WTC11 (cell line): ENCODE results near the gene DNAH17. TPM values are rescaled to one million over a fixed set of nuclear protein-coding genes. Genes with fewer than 3 reads are reported as not detected.
A peak's percentile ranks its signal among the peaks of the same experiment; 100 is the strongest.

Experiments
- ATAC-seq: fragments of 200-7000 bp; cut with Tn5 transposase; 2 replicates; pipeline ENCODE4 v1.10.0; 2021; ENCODE audit warnings: mild to moderate bottlenecking, moderate library complexity
- CTCF ChIA-PET: fragments of 300-600 bp; sonication (Branson Sonifier 250); formaldehyde crosslinking; loops from one replicate; lab custom pipeline; 2021; ENCODE audit warnings: antibody characterized with exemption; lab: Charles Lee
- POLR2A ChIA-PET: fragments of 350-600 bp; sonication (Branson Sonifier 250); formaldehyde crosslinking; loops from one replicate; lab custom pipeline; 2021; ENCODE audit warnings: antibody characterized with exemption; lab: Charles Lee
- DNase-seq: peaks from one replicate; pipeline ENCODE4 v3.0.0; 2021; ENCODE audit warnings: low spot score
- H3K27ac Mint-ChIP-seq: 2 replicates; pipeline ENCODE4 v1.8.0; 2021; ENCODE audit warnings: mixed read lengths
- H3K27me3 Mint-ChIP-seq: 2 replicates; pipeline ENCODE4 v1.8.0; 2021; ENCODE audit warnings: low read depth, mild to moderate bottlenecking, moderate library complexity, mixed read lengths
- H3K36me3 Mint-ChIP-seq: 2 replicates; pipeline ENCODE4 v1.8.0; 2021; ENCODE audit warnings: mixed read lengths
- H3K4me1 Mint-ChIP-seq: 2 replicates; pipeline ENCODE4 v1.8.0; 2022; ENCODE audit warnings: mixed read lengths
- H3K4me3 Mint-ChIP-seq: 2 replicates; pipeline ENCODE4 v1.8.0; 2021; ENCODE audit warnings: mild to moderate bottlenecking, moderate library complexity, mixed read lengths
- H3K9me3 Mint-ChIP-seq: 2 replicates; pipeline ENCODE4 v1.8.0; 2021; ENCODE audit warnings: mixed read lengths
- AR ChIP-seq: fragments of 250-450 bp; sonication (Bioruptor Pico); IDR thresholded peaks from 2 replicates; pipeline ENCODE4 v1.9.0; 2021; ENCODE audit warnings: mild to moderate bottlenecking
- ERG ChIP-seq: fragments of 250-450 bp; sonication (Bioruptor Pico); IDR thresholded peaks from 2 replicates; pipeline ENCODE4 v1.8.0; 2021; ENCODE audit warnings: mild to moderate bottlenecking
- GTF2I ChIP-seq: fragments of 250-450 bp; sonication (Bioruptor Pico); conservative IDR thresholded peaks from 2 replicates; pipeline ENCODE4 v1.4.0; 2021; ENCODE audit warnings: mild to moderate bottlenecking
- NR1H2 ChIP-seq: sonication (generic); formaldehyde crosslinking; IDR thresholded peaks from 2 replicates; pipeline ENCODE4 v1.9.0; 2021; ENCODE audit warnings: mild to moderate bottlenecking, moderate library complexity, missing genetic modification reagents
- SMAD3 ChIP-seq: sonication (generic); formaldehyde crosslinking; IDR thresholded peaks from 2 replicates; pipeline ENCODE4 v1.8.0; 2022; ENCODE audit warnings: missing genetic modification reagents, mild to moderate bottlenecking, borderline replicate concordance
- TEAD1 ChIP-seq: sonication (generic); formaldehyde crosslinking; IDR thresholded peaks from 2 replicates; pipeline ENCODE4 v1.8.0; 2022; ENCODE audit warnings: mild to moderate bottlenecking, missing genetic modification reagents
- ZNF121 ChIP-seq: sonication (generic); formaldehyde crosslinking; IDR thresholded peaks from 2 replicates; pipeline ENCODE4 v1.8.0; 2023; ENCODE audit warnings: missing genetic modification reagents
- ZNF423 ChIP-seq: fragments of 250-450 bp; sonication (Bioruptor Pico); IDR thresholded peaks from 2 replicates; pipeline ENCODE4 v2.1.2; 2022; ENCODE audit warnings: mild to moderate bottlenecking, moderate library complexity
- total RNA-seq: library from RNA; stranded (reverse); gene quantifications from 3 replicates; pipeline ENCODE4 v1.2.3, GENCODE V29; 2021
- TF ChIP-seq, protein P1 (sequence below): sonication (generic); formaldehyde crosslinking; IDR thresholded peaks from 2 replicates; pipeline ENCODE4 v1.8.1; 2022; ENCODE audit warnings: low read depth, missing genetic modification reagents, borderline replicate concordance
- TF ChIP-seq, protein P2 (sequence below): fragments of 250-450 bp; sonication (Bioruptor Pico); IDR thresholded peaks from 2 replicates; pipeline ENCODE4 v1.9.0; 2021; ENCODE audit warnings: moderate library complexity, mild to moderate bottlenecking, inconsistent platforms, borderline replicate concordance
- TF ChIP-seq, protein P3 (sequence below): sonication (generic); formaldehyde crosslinking; IDR thresholded peaks from 2 replicates; pipeline ENCODE4 v1.8.0; 2022; ENCODE audit warnings: missing genetic modification reagents

The DNAH17 gene
- total RNA-seq, 1 experiment from 2014 or later: 0.87 TPM

DNA sequence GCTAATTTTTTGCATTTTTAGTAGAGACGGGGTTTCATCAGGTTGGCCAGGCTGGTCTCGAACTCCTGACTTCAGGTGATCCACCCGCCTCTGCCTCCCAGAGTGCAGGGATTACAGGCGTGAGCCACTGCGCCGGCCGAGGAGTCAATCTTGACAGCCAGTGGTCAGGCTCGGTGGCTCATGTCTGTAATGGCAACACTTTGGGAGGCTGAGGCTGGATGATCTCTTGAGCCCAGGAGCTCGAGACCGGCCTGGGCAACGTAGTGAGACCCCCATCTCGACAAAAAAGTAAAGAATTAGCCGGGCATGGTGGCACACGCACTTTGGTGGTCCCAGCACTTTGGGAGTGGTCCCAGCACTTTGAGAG lies 199.4 kb downstream of the DNAH17 start:
- Mint-ChIP-seq H3K27me3 (no peaks in the 10 kb centered on the region), H3K36me3 (no peaks in the 10 kb centered on the region; the same call in 1 of the 2 replicates), H3K4me3 (peak overlapping the region; percentile 95), H3K9me3 (no peaks in the 10 kb centered on the region), H3K4me1 (peaks cover 68% of the 10 kb centered on the region), H3K27ac (no peak overlapping the region)
- ATAC-seq (no peak), DNase-seq (no peak)
- peak; percentile 60; the same call in 1 of the 2 replicates for TF ChIP-seq GTF2I (CRISPR knock-in tag)
- TF ChIP-seq ZNF121 (CRISPR knock-in tag): peak; percentile 97
- TF ChIP-seq, protein P1, sequence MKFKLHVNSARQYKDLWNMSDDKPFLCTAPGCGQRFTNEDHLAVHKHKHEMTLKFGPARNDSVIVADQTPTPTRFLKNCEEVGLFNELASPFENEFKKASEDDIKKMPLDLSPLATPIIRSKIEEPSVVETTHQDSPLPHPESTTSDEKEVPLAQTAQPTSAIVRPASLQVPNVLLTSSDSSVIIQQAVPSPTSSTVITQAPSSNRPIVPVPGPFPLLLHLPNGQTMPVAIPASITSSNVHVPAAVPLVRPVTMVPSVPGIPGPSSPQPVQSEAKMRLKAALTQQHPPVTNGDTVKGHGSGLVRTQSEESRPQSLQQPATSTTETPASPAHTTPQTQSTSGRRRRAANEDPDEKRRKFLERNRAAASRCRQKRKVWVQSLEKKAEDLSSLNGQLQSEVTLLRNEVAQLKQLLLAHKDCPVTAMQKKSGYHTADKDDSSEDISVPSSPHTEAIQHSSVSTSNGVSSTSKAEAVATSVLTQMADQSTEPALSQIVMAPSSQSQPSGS (CRISPR knock-in tag): no peak
- POLR2A ChIA-PET: interaction anchor here (1.3 to 1.4 kb wide), 3 partner anchors 8 to 17 kb away, joined by 5 read pairs; no protein-coding TSS in a partner anchor
- CTCF ChIA-PET: interaction anchor here (7.8 kb wide), 1 partner anchor 14 kb away, joined by 86 read pairs; no protein-coding TSS in a partner anchor

- Mint-ChIP-seq H3K4me3 (no peak overlapping the region), H3K9me3 (no peaks in the 10 kb centered on the region), H3K4me1 (peaks cover 62% of the 10 kb centered on the region), H3K27me3 (no peaks in the 10 kb centered on the region), H3K36me3 (no peaks in the 10 kb centered on the region; the same call in 1 of the 2 replicates), H3K27ac (peak overlapping the region; percentile 100)
- ChIA-PET POLR2A (no interaction called here), CTCF (interaction anchor here (7.8 kb wide), 1 partner anchor 12 kb away, joined by 86 read pairs; no protein-coding TSS in a partner anchor)
- TF ChIP-seq TEAD1 (CRISPR knock-in tag) (no peak), AR (CRISPR knock-in tag) (no peak), NR1H2 (CRISPR knock-in tag) (no peak), ZNF423 (CRISPR knock-in tag) (no peak), ERG (CRISPR knock-in tag) (no peak), SMAD3 (CRISPR knock-in tag) (no peak)
- TF ChIP-seq, protein P2, sequence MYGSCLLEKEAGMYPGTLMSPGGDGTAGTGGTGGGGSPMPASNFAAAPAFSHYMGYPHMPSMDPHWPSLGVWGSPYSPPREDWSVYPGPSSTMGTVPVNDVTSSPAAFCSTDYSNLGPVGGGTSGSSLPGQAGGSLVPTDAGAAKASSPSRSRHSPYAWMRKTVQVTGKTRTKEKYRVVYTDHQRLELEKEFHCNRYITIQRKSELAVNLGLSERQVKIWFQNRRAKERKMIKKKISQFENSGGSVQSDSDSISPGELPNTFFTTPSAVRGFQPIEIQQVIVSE (CRISPR knock-in tag): no peak
- TF ChIP-seq, protein P3, sequence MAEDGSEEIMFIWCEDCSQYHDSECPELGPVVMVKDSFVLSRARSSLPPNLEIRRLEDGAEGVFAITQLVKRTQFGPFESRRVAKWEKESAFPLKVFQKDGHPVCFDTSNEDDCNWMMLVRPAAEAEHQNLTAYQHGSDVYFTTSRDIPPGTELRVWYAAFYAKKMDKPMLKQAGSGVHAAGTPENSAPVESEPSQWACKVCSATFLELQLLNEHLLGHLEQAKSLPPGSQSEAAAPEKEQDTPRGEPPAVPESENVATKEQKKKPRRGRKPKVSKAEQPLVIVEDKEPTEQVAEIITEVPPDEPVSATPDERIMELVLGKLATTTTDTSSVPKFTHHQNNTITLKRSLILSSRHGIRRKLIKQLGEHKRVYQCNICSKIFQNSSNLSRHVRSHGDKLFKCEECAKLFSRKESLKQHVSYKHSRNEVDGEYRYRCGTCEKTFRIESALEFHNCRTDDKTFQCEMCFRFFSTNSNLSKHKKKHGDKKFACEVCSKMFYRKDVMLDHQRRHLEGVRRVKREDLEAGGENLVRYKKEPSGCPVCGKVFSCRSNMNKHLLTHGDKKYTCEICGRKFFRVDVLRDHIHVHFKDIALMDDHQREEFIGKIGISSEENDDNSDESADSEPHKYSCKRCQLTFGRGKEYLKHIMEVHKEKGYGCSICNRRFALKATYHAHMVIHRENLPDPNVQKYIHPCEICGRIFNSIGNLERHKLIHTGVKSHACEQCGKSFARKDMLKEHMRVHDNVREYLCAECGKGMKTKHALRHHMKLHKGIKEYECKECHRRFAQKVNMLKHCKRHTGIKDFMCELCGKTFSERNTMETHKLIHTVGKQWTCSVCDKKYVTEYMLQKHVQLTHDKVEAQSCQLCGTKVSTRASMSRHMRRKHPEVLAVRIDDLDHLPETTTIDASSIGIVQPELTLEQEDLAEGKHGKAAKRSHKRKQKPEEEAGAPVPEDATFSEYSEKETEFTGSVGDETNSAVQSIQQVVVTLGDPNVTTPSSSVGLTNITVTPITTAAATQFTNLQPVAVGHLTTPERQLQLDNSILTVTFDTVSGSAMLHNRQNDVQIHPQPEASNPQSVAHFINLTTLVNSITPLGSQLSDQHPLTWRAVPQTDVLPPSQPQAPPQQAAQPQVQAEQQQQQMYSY (CRISPR knock-in tag): no peak
- TF ChIP-seq, all 79 proteins: peak for 0
- DNase-seq: no peak
- ATAC-seq: no peak
These were observed 201.0 kb downstream of the DNAH17 start for GRCh38 chr17:78376161-78376560.
